ENCODE measurements around the gene EVC2.

EVC2 gene

GRCh38 chr4:5711479-5712184, 3.3 kb upstream of the EVC2 start:
- DNase-seq: no peak

DNA sequence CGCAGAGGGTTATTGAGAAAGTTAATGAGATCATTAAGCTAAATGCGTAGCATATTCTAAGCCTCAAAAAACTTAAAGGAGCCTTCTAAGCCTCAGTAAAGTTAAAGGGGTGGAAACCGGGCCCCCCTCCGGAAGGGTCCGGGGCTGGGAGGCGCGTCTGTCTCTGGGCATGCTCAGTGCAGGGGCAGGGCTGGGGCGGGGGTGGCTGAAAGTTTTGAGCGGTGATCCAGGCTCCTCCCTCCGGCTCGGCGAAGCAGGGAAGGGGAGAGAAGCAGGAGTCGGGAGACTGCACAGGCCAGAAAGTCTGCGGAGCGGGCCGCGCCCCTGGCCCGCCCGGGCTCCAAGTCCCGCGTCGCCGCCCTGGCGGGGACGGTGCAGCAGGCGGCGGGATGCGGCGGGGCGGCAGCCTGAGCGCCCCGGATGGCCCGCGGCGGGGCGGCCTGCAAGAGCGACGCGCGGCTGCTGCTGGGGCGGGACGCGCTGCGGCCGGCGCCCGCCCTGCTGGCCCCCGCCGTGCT, 2.7 kb upstream of the EVC2 start, which contains the start of gene EVC:
Gene EVC, plus strand, starts transcription at position 241 of the 518 bp plus-strand sequence. Its CDS starts 180 bp downstream, at position 421.
- no peak for DNase-seq

DNA sequence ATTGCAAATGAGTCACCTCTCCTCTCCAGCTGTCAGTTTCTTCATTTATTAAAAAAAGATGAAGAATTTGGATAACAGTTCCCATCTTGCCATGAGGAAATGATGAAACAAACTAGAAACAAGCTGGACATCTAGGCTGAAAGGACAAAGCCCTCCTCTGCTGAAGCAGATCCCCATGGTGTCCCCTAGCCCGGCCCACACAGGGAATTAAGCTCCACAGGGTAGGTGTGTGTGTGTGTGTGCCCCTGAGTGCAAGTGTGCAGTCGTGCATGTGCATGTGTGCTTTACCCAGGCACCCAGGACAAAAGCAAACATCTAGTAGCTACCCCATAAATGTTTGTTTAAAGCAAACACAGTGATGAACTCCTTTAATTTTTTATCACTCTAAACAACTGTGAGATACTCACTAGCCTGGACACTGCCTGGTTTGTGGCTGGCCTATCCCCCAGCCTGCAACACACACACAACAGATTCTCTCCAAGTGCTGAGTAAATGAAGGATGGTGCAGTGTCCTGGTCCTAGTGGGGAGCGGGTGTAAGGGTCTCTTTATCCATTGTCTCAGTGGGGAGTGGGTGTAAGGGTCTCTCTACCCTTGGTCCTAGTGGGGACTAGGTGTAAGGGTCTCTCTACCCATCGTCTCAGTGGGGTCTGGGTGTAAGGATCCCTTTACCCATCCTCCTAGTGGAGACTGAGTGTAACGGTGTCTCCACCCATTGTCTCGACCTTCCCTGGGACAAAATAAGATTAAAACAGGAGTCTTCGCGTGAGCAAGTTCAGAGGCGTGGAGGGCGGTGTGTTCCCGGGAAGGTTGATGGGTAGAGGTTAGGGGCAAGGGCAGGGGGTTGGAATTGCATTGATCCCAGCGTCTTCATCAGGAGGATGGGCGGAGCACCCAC, 2.0 kb upstream of the EVC2 start:
- no peak for DNase-seq

DNA sequence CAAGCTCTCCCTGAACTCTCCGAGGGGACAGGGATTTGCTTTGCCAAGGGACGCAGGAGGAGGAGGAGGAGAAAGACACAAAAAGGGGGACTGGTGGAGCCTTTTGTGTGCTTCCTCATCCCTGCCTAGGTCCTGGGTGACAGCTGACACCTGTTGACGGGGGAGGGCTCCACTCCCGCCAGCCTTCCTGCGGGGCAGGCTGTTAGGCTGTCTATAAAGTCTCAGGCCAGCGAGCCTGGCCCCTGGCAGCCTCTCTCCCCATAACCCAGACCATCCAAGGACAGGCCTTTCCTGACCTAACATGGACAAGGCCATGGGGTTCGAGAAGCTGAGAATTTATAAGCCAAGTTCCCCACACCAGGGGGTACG, 832 bp upstream of the EVC2 start:
- DNase-seq: no peak

DNA sequence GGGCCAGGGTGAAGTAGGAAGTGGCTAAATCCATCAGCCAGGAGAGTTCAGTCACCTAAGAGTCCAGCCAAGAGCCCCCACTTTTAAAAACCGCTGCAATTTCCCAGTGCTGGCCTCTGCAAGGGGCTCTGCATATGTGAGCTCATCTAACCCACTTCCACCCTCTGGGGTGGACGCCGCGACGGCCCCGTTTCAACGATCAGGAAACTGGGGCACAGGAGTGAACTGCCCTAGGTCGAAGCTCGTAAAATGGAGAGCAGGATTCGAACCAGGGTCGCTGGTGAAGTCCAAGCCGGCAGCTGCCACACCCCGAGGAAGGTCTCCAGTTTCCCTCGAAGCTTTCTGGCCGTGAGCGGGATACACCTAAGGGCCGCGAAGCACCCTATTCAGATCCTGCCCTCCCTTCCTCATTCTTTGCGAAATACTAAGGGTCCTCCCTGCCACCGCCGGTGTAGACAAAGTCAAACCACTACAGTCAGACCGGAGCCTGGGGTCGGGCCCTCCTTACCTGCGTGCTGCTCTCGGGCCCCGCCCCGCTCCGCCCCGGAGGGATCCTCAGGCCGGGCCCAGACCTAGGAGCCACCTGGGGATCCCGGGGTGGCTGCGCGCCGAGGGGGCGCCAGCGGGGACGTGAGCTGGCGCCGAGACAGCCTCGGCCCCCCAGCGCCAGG, 446 bp downstream of the EVC2 start:
- DNase-seq: no peak

- DNase-seq: no peak
Observed at GRCh38 chr4:5707366-5707765, 993 bp downstream of the EVC2 start.

DNA sequence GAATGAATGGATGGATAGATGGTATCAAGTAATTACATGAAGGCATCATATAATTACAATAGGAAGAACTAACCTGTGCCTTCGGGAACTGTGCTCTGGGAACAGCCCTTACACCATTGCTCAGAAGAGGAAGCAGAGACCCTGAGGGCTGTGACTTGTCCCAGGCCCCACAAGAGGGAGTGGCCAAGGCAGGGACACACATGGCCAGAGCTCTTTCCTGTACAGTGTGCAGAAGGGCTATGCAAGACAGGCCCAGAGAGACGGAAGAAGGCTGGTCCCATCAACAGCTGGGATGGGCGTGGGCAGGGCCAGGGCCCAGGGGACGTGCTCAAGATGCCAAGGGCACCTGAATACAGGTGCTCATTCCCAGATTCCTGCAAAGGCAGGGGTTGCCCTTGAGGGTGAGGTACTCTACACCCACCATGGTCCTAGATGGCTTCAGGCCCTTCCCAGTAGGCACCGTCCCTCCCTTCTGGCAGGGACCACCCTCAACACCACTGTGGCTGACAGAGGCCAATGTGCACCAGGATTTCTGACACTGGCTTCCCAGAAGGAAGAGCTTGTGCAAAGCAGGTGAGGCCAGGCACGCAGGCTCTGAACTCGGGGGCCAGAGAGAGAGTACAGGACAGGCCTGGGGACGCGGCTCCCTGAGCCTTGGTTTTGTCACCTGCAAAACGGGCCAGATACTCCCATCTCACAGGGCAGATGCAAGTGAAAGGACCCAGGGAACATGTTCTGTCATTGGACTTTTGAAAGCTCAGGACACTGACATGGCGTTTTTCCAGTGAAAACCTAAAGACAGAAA, 1.7 kb downstream of the EVC2 start:
- DNase-seq: no peak

GRCh38 chr4:5705647-5706320, 2.6 kb downstream of the EVC2 start:
- DNase-seq: no peak

GRCh38 chr4:5704276-5704675, 4.1 kb downstream of the EVC2 start:
- DNase-seq: no peak

DNA sequence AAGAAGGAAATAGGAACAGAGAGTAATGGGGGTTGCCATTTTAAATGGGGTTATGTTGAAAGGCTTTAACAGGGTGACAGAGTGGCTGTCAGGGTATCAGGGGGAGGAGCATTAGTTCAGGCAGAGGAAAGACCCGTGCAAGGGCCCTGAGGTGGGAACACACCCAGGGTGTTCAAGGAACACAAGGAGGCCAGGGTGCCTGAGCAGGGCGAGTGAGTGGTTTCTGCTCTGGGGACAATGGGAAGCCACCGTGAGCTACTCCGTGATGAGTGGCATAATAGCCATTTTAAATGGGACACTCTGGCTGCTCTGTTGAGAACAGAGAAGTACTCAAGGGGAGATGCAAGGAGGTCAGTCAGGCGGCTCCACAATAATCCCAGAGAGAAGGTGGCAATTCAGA, 4.5 kb downstream of the EVC2 start:
- no peak for DNase-seq

- DNase-seq: no peak
Observed at GRCh38 chr4:5701971-5702370, 6.4 kb downstream of the EVC2 start.

GRCh38 chr4:5700459-5700858, 7.9 kb downstream of the EVC2 start:
- no peak for DNase-seq

DNA sequence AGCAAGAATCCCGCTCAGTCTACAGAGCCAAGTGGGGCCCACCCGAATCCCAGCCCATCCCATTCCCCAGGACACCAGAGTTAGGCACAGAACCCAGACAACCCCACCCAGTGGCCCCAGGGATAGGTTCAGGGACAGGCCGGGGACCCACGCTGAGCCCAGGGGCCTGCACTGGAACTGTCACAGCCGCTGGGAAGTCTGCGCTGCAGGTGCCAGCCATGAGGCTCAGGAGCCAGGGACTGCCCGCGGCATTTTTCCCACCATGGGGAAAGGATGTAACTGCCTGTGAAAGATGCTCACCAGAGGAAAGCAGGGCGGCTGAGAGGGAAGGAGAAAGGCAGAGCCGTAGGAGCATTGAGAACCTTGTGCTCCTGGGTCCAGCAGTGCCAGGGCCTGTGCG, 12.0 kb downstream of the EVC2 start:
- no peak for DNase-seq

- no peak for DNase-seq
Observed at GRCh38 chr4:5693871-5694270, 14.5 kb downstream of the EVC2 start.

DNA sequence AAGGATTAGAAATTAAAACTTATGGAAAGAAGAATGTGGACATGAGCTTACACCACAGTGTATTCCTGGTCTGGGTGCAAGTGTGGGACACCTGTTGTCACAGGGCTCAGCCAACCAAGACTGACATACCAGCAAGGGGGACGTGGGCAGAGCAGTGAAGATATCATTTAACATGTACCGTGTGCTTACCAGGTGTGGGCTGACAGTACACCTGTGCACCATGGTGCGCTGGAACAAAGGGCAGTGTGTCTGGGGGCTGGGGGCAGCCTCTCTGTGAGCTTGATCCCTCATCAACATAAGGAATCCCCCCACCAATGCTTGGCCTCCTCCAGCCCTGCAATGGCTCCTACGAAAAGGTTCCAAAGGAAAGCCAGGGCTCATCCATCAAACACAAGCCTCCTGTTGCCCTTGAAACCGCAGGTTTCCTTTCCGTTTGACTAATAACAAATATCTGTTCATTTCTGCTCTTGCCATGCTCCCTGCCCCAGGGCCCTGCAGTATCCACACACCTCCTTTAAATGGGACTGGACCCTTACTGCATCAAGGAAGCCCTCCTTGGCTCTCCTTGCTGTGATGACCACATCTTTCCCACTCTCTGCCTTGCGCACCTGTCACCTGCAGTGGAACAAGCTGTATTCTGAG, 16.7 kb downstream of the EVC2 start:
- no peak for DNase-seq

GRCh38 chr4:5689065-5689464, 19.3 kb downstream of the EVC2 start:
- DNase-seq: no peak

DNA sequence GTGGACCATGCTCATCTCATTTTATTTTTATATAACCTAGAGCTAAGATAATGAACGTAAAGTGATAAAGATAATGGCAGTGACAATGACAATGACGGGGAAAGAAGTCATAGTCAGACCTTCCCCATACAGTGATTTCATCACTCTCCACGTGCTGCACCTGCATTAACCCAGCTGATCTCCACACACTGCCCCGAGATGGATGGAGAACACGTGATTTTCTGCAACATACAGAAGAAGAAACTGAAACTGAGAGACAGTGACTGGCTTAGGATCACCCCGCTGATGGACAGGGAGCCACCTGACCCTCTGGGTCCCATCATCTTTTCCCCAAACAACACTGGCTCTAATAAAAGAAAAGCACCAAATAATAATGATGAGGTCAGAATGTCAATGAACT, 22.0 kb downstream of the EVC2 start:
- DNase-seq: no peak

DNA sequence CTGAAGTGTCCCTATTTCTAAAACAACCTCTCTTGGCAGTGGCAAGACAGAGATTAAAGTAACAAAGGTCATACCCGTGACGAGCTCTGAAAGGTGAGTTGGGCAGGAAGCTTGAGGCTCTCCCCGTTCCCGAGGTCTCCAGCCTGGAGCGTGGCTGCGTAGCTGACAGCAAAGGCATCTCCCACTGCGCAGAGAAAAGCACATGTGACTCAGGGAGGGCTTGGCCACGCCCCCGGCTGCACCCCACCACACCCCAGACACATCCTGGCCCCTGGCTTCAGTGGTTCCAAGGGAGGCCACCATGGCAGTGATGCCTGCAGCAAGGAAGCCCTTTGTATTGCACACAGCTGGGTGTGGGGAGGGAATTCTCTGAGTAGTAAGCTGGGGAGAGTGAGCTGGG, 23.1 kb downstream of the EVC2 start:
- no peak for DNase-seq

DNA sequence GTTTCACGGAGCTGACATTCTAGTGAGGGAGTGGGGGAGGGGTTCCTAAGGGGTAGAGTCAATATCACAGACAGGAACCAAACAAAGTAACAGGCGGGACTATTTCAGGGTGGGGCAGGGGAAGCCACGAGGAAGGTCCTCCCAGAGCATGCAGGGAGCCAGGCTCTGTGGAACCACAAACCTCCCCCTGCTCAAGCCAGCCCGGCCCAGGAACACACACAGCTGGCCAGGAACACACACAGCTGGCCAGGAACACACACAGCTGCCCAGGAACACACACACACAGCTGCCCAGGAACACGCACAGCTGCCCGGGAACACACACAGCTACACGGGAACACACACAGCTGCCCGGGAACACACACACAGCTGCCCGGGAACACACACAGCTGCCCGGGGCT, 24.8 kb downstream of the EVC2 start:
- no peak for DNase-seq

DNA sequence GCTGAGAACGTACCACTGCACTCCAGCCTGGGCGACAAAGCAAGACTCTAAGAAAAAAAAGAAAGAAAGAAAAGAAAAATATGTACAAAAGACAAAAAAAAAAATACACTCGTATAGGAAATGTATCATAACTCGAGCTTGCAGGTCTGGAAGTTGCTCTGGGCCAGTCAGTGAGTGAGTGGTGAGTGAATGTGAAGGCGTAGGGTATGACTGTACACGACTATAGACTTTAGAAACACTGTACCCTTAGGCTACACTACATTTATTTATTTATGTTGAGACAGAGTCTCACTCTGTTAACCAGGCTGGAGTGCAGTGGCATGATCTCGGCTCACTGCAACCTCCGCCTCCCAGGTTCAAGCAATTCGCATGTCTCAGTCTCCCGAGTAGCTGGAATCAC, 29.4 kb downstream of the EVC2 start:
- no peak for DNase-seq

DNA sequence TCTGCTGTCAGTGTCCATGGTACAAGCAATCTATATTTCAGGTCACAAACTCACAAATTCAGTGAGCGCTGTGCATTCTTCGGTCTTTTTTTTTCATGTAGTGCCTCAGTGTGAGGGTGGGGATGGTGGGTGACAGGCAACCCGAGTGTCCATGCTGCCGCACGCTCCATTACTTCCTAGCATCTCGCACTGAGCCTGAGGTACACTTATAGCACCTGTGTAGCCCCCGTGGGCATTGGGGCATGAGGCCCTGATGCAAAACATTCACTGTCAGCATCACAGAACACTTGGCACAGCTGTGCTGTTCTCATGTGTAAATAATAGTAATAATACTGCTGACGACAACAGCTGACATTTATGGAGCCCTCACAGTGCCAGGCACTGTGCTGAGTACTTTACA, 31.6 kb downstream of the EVC2 start:
- no peak for DNase-seq

DNA sequence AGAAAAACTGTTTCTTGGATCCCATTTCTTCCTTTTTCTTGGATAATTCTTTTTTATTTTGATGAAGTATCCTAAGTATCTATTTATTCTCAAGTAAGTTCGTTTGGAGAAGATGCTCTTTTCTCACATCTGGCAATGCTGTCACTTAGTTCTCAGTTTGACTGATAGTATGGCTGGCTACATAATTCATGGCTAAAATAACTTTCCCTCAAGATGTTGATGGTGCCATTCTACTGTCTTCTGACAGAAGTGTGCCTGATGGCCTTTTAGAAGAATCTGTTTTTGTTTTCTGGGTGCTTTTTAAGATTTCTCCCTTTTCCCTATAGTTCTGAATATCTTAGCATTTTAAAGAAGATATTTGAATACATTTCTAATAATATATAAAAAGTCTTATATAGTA, 41.6 kb downstream of the EVC2 start:
- no peak for DNase-seq

All from activated CD8-positive, alpha-beta memory T cell treated with anti-CD3 and anti-CD28 coated beads, Interleukin-2, amount 50 U/mL, for 4 hours (primary cell).